ENCODE measurements around the gene SARNP.

GRCh38 chr12:55845785-55846496, 28.4 kb upstream of the SARNP start:
- TF ChIP-seq, protein P1, sequence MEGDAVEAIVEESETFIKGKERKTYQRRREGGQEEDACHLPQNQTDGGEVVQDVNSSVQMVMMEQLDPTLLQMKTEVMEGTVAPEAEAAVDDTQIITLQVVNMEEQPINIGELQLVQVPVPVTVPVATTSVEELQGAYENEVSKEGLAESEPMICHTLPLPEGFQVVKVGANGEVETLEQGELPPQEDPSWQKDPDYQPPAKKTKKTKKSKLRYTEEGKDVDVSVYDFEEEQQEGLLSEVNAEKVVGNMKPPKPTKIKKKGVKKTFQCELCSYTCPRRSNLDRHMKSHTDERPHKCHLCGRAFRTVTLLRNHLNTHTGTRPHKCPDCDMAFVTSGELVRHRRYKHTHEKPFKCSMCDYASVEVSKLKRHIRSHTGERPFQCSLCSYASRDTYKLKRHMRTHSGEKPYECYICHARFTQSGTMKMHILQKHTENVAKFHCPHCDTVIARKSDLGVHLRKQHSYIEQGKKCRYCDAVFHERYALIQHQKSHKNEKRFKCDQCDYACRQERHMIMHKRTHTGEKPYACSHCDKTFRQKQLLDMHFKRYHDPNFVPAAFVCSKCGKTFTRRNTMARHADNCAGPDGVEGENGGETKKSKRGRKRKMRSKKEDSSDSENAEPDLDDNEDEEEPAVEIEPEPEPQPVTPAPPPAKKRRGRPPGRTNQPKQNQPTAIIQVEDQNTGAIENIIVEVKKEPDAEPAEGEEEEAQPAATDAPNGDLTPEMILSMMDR (IDR thresholded peaks at IDR 0.05; ENCODE audit: poor library complexity) = no peak
- TF ChIP-seq EZH2phosphoT487 (IDR thresholded peaks at IDR 0.05; ENCODE audit: low read depth, severe bottlenecking, unreplicated experiment) = no peak

Data from hepatocyte (in vitro differentiated cells).